IPS DF 6.9 (cell line): Measurements from ENCODE around the gene PRAMEF13.
"Not testable (repeated sequence)": the region's sequence is repeated elsewhere in the genome, so short reads cannot be mapped to it uniquely, and the experiment has no call there.

Source experiments
- DNase-seq: peaks from one replicate; pipeline ENCODE4 v3.0.0-alpha.2; 2013; ENCODE audit warnings: low read depth, low spot score
- H3K27ac ChIP-seq: one replicate; pipeline ENCODE4 v1.5.1; 2013; ENCODE audit warnings: low read length, control low read depth
- H3K27me3 ChIP-seq: 2 replicates; pipeline ENCODE4 v1.6.1; 2013; ENCODE audit warnings: mild to moderate bottlenecking, low read length; ENCODE audit not compliant: control insufficient read depth, insufficient read depth
- H3K36me3 ChIP-seq: 2 replicates; pipeline ENCODE4 v1.6.1; 2013; ENCODE audit warnings: low read length; ENCODE audit not compliant: control insufficient read depth, insufficient read depth
- H3K4me1 ChIP-seq: 2 replicates; pipeline ENCODE4 v1.6.1; 2013; ENCODE audit warnings: low read length; ENCODE audit not compliant: control insufficient read depth, insufficient read depth
- H3K4me3 ChIP-seq: 2 replicates; pipeline ENCODE4 v1.5.1; 2013; ENCODE audit warnings: mild to moderate bottlenecking, low read length
- H3K9me3 ChIP-seq: 2 replicates; pipeline ENCODE4 v1.6.1; 2013; ENCODE audit warnings: low read length, inconsistent platforms; ENCODE audit not compliant: control insufficient read depth, insufficient read depth
- WGBS: extraction: QIAGEN DNeasy Blood & Tissue Kit; methylation state at CpG from one replicate; pipeline ENCODE4 v1.1.7; 2013; ENCODE audit warnings: mixed read lengths, missing lambda C conversion rate; ENCODE audit not compliant: insufficient read length, insufficient coverage; 5-methylcytosine and 5-hydroxymethylcytosine counted together

The PRAMEF13 gene

GRCh38 chr1:13230601-13231000 lies 29.4 kb upstream of the PRAMEF13 start:
- H3K4me3 ChIP-seq, DNase-seq, H3K27me3 ChIP-seq, H3K36me3 ChIP-seq, H3K4me1 ChIP-seq, H3K27ac ChIP-seq, H3K9me3 ChIP-seq: not testable (repeated sequence)
- WGBS = no CpG with 5 or more reads among the region's 2 CpGs

GRCh38 chr1:13230096-13230495 lies 28.9 kb upstream of the PRAMEF13 start:
- not testable (repeated sequence) for DNase-seq, H3K27ac ChIP-seq, H3K36me3 ChIP-seq, H3K4me1 ChIP-seq, H3K4me3 ChIP-seq, H3K9me3 ChIP-seq, H3K27me3 ChIP-seq
- no CpG with 5 or more reads among the region's 5 CpGs for WGBS

- H3K4me1 ChIP-seq = no peaks in the 10 kb centered on the region
- no peak overlapping the region for H3K27ac ChIP-seq
- H3K4me3 ChIP-seq = no peak overlapping the region
- H3K36me3 ChIP-seq = no peaks in the 10 kb centered on the region
- H3K27me3 ChIP-seq = no peaks in the 10 kb centered on the region
- WGBS = no CpG with 5 or more reads among the region's 7 CpGs
- DNase-seq = no peak
- peaks cover 3% of the 10 kb centered on the region for H3K9me3 ChIP-seq
Observed at GRCh38 chr1:13228343-13228781, 27.2 kb upstream of the PRAMEF13 start.

GRCh38 chr1:13227271-13228055 lies 26.3 kb upstream of the PRAMEF13 start:
- not testable (repeated sequence) for H3K36me3 ChIP-seq, H3K4me3 ChIP-seq, H3K4me1 ChIP-seq, H3K27ac ChIP-seq, DNase-seq, H3K9me3 ChIP-seq, H3K27me3 ChIP-seq
- no CpG with 5 or more reads among the region's 8 CpGs for WGBS

GRCh38 chr1:13225675-13226204 lies 24.5 kb upstream of the PRAMEF13 start, which contains the start of gene PRAMEF18:
PRAMEF18 (minus strand) TSS chr1:13226154; CDS start chr1:13226106, 48 bp downstream.
- DNase-seq, H3K4me3 ChIP-seq, H3K9me3 ChIP-seq, H3K27me3 ChIP-seq, H3K36me3 ChIP-seq, H3K4me1 ChIP-seq, H3K27ac ChIP-seq: not testable (repeated sequence)
- no CpG with 5 or more reads among the region's 9 CpGs for WGBS

GRCh38 chr1:13224480-13225060 lies 23.4 kb upstream of the PRAMEF13 start:
- H3K27ac ChIP-seq = no peak overlapping the region
- no peak for DNase-seq
- H3K4me1 ChIP-seq = no peaks in the 10 kb centered on the region
- no CpG with 5 or more reads among the region's 5 CpGs for WGBS
- H3K4me3 ChIP-seq = no peak overlapping the region
- H3K36me3 ChIP-seq = no peaks in the 10 kb centered on the region
- H3K9me3 ChIP-seq = peaks cover 2% of the 10 kb centered on the region; the same call in 1 of the 2 replicates
- no peaks in the 10 kb centered on the region for H3K27me3 ChIP-seq

GRCh38 chr1:13222788-13223187 lies 21.6 kb upstream of the PRAMEF13 start:
- no CpG with 5 or more reads among the region's 4 CpGs for WGBS
- H3K4me1 ChIP-seq, H3K36me3 ChIP-seq, H3K27me3 ChIP-seq, H3K27ac ChIP-seq, DNase-seq, H3K4me3 ChIP-seq, H3K9me3 ChIP-seq: not testable (repeated sequence)

GRCh38 chr1:13219203-13219602 lies 18.0 kb upstream of the PRAMEF13 start:
- not testable (repeated sequence) for H3K9me3 ChIP-seq, H3K4me3 ChIP-seq, H3K27me3 ChIP-seq, DNase-seq, H3K4me1 ChIP-seq, H3K27ac ChIP-seq, H3K36me3 ChIP-seq
- no CpG with 5 or more reads among the region's 3 CpGs for WGBS

- WGBS = no CpG with 5 or more reads among the region's 7 CpGs
- H3K27me3 ChIP-seq, H3K9me3 ChIP-seq, H3K36me3 ChIP-seq, H3K27ac ChIP-seq, H3K4me1 ChIP-seq, H3K4me3 ChIP-seq, DNase-seq: not testable (repeated sequence)
Observed at GRCh38 chr1:13216619-13217018, 15.4 kb upstream of the PRAMEF13 start.

GRCh38 chr1:13208712-13209111 lies 7.5 kb upstream of the PRAMEF13 start:
- not testable (repeated sequence) for H3K9me3 ChIP-seq, H3K27ac ChIP-seq, H3K4me3 ChIP-seq, DNase-seq, H3K36me3 ChIP-seq, H3K4me1 ChIP-seq, H3K27me3 ChIP-seq
- WGBS = no CpG with 5 or more reads among the region's 9 CpGs
